Naive B cell (primary cell): ENCODE data around the gene DDX51. TPM values are rescaled to one million over a fixed set of nuclear protein-coding genes. Genes with fewer than 3 reads are reported as not detected.
"Not testable (repeated sequence)": the region's sequence is repeated elsewhere in the genome, so short reads cannot be mapped to it uniquely, and the experiment has no call there.

ENCODE experiments used
- ATAC-seq, 2 donors: fragments of 150-1000 bp; cut with Tn5 transposase; 2 replicates each; pipeline ENCODE4 v1.10.0; 2021; ENCODE audit warnings: low read depth in 2 of 2, mild to moderate bottlenecking in 2 of 2, moderate library complexity in 2 of 2
- DNase-seq: peaks from one replicate; pipeline ENCODE4 v3.0.0; 2022
- H3K27ac Mint-ChIP-seq, 6 donors: one replicate each; pipeline ENCODE4 v1.8.0; 2020 to 2022; ENCODE audit warnings: mild to moderate bottlenecking in 6 of 6, mixed read lengths in 6 of 6, moderate library complexity in 5 of 6, inconsistent platforms in 2 of 6
- H3K27me3 Mint-ChIP-seq, 3 donors: one replicate each; pipeline ENCODE4 v1.8.0; 2021 to 2022; ENCODE audit warnings: mixed read lengths in 3 of 3, mild to moderate bottlenecking in 1 of 3
- H3K36me3 Mint-ChIP-seq, 2 donors: one replicate each; pipeline ENCODE4 v1.8.0; 2020 to 2022; ENCODE audit warnings: mixed read lengths in 2 of 2, inconsistent platforms in 1 of 2, mild to moderate bottlenecking in 1 of 2
- H3K4me1 Mint-ChIP-seq, 3 donors: one replicate each; pipeline ENCODE4 v1.8.0; 2020 to 2022; ENCODE audit warnings: mixed read lengths in 3 of 3, inconsistent platforms in 1 of 3, mild to moderate bottlenecking in 1 of 3, moderate library complexity in 1 of 3
- H3K4me3 Mint-ChIP-seq, 8 donors: one replicate each; pipeline ENCODE4 v1.8.0; 2020 to 2022; ENCODE audit warnings: mild to moderate bottlenecking in 8 of 8, mixed read lengths in 8 of 8, moderate library complexity in 8 of 8, inconsistent platforms in 2 of 8
- H3K9me3 Mint-ChIP-seq, 7 donors: one replicate each; pipeline ENCODE4 v1.8.0; 2020 to 2022; ENCODE audit warnings: mixed read lengths in 7 of 7, mild to moderate bottlenecking in 5 of 7, inconsistent platforms in 2 of 7, moderate library complexity in 1 of 7
- polyA plus RNA-seq, 6 donors: library from polyadenylated mRNA; unstranded; fragments of 300-500 nt; fragmentation: Illumina TruSeq; gene quantifications; one replicate each; pipeline ENCODE4 v1.2.3, GENCODE V29; 2021; ENCODE audit warnings: low read depth in 6 of 6

The DDX51 gene
- polyA plus RNA-seq, 6 donors from 2014 or later, result 7.1 to 14.9 (median 7.6) TPM; not detected in 1

DNA sequence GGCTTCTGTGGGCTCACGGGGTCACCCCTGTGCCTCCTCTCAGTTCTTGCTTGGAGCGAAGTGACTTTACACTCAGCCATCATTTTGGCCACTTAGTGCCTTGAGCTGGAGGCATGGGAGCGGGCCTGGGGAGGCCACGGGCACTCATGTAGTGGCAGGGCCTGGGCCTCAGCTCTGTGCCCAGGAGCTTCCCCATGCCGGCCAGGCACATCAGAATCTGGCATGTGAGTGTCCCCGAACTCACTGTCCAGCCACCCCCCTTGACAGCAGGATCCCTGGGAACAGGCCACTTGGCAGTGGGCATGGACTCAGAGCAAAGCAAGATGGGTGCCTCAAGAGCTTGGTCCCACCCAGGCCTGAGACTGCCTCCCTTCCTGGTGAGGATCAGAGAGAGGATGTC, 29.5 kb downstream of the DDX51 start:
- DNase-seq (no peak), ATAC-seq (no peak)
- Mint-ChIP-seq H3K4me1 (no peaks in the 10 kb centered on the region), H3K36me3 (peaks cover 0 to 8% of the 10 kb centered on the region in 2 donors), H3K4me3 (no peak overlapping the region), H3K27me3 (no peaks in the 10 kb centered on the region), H3K27ac (peak overlapping the region in 1 of 6 donors; percentile 84), H3K9me3 (no peaks in the 10 kb centered on the region)

GRCh38 chr12:132111654-132112304, 32.3 kb downstream of the DDX51 start:
- Mint-ChIP-seq H3K4me1 (peaks cover 0 to 3% (median 0%) of the 10 kb centered on the region in 3 donors), H3K4me3 (no peak overlapping the region), H3K27ac (peak overlapping the region in 2 of 6 donors; percentile 78 to 89), H3K9me3 (no peaks in the 10 kb centered on the region), H3K36me3 (peaks cover 8 to 10% of the 10 kb centered on the region in 2 donors), H3K27me3 (no peaks in the 10 kb centered on the region)
- ATAC-seq, result no peak
- no peak for DNase-seq

- Mint-ChIP-seq H3K27me3 (no peaks in the 10 kb centered on the region), H3K4me1 (peaks cover 0 to 3% (median 0%) of the 10 kb centered on the region in 3 donors), H3K4me3 (no peak overlapping the region), H3K27ac (no peak overlapping the region), H3K36me3 (peaks cover 8 to 10% of the 10 kb centered on the region in 2 donors), H3K9me3 (no peaks in the 10 kb centered on the region)
- ATAC-seq (no peak), DNase-seq (no peak)
These were observed 33.4 kb downstream of the DDX51 start for GRCh38 chr12:132110677-132111076.

DNA sequence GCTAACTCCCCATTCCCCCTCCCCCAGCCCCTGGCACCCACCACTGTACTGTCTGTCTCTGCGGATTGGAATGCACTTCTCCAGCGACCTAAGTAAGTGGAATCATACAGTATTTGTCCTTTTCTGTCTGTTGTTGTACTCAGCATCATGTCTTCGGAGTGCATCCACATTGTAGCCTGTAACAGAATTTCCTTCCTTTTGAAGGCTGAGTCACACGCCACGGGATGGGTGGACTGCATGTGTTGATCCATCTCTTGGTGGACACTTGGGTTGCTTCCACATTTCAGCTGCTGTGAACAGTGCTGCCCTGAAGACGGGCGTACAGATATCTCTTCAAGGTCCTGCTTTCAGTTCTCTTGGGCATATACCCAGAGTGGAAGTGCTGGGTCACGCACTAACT, 34.4 kb downstream of the DDX51 start:
- DNase-seq (no peak), ATAC-seq (no peak)
- Mint-ChIP-seq H3K27ac (peak overlapping the region in 1 of 6 donors; percentile 56), H3K27me3 (no peaks in the 10 kb centered on the region), H3K36me3 (peaks cover 8 to 10% of the 10 kb centered on the region in 2 donors), H3K9me3 (no peaks in the 10 kb centered on the region), H3K4me1 (peaks cover 0 to 3% (median 0%) of the 10 kb centered on the region in 3 donors), H3K4me3 (no peak overlapping the region)

GRCh38 chr12:132108211-132108832, 35.8 kb downstream of the DDX51 start:
- no peaks in the 10 kb centered on the region for H3K9me3 Mint-ChIP-seq
- H3K4me3 Mint-ChIP-seq, result no peak overlapping the region
- DNase-seq (no peak), ATAC-seq (no peak)
- peaks cover 0 to 3% (median 0%) of the 10 kb centered on the region in 3 donors for H3K4me1 Mint-ChIP-seq
- H3K36me3 Mint-ChIP-seq, result peaks cover 5 to 10% of the 10 kb centered on the region in 2 donors
- no peaks in the 10 kb centered on the region for H3K27me3 Mint-ChIP-seq
- peak overlapping the region in 1 of 6 donors; percentile 51 for H3K27ac Mint-ChIP-seq

- Mint-ChIP-seq H3K9me3 (no peaks in the 10 kb centered on the region), H3K36me3 (peaks cover 5 to 10% of the 10 kb centered on the region in 2 donors), H3K4me1 (peaks cover 0 to 3% (median 0%) of the 10 kb centered on the region in 3 donors), H3K27ac (no peak overlapping the region), H3K27me3 (no peaks in the 10 kb centered on the region), H3K4me3 (no peak overlapping the region)
- no peak for ATAC-seq
- DNase-seq, result no peak
These were observed 37.2 kb downstream of the DDX51 start for GRCh38 chr12:132106921-132107320.

DNA sequence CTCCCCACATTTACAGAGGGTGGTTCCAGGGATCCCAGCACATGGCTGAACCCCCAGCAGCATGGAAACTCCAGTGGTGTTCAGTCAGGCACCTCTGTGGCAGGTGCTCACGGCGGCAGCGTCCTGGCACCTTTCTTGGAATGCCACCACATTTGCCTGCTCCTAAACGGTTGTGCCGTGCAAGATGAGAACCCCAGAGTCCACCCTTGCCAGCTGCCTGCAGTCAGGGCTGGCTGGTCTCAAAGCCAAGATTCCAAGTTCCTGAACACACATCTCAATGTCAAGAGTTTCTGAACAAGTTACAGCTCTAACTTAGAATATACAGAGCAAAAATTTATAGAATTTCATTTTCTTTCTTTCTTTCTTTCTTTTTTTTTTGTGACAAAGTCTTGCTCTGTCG, 38.7 kb downstream of the DDX51 start:
- ATAC-seq, result no peak
- peaks cover 0 to 3% (median 0%) of the 10 kb centered on the region in 3 donors for H3K4me1 Mint-ChIP-seq
- H3K27me3 Mint-ChIP-seq, result no peaks in the 10 kb centered on the region
- H3K27ac Mint-ChIP-seq, result peak overlapping the region in 1 of 6 donors; percentile 36
- no peak for DNase-seq
- H3K36me3 Mint-ChIP-seq, result peaks cover 5 to 10% of the 10 kb centered on the region in 2 donors
- no peaks in the 10 kb centered on the region for H3K9me3 Mint-ChIP-seq
- no peak overlapping the region for H3K4me3 Mint-ChIP-seq

- Mint-ChIP-seq H3K4me1 (no peaks in the 10 kb centered on the region), H3K36me3 (peaks cover 0 to 2% of the 10 kb centered on the region in 2 donors), H3K9me3 (no peaks in the 10 kb centered on the region), H3K4me3 (no peak overlapping the region), H3K27me3 (no peaks in the 10 kb centered on the region), H3K27ac (peak overlapping the region in 1 of 6 donors; percentile 4)
- ATAC-seq (no peak), DNase-seq (no peak)
These were observed 40.4 kb downstream of the DDX51 start for GRCh38 chr12:132103542-132104308.

DNA sequence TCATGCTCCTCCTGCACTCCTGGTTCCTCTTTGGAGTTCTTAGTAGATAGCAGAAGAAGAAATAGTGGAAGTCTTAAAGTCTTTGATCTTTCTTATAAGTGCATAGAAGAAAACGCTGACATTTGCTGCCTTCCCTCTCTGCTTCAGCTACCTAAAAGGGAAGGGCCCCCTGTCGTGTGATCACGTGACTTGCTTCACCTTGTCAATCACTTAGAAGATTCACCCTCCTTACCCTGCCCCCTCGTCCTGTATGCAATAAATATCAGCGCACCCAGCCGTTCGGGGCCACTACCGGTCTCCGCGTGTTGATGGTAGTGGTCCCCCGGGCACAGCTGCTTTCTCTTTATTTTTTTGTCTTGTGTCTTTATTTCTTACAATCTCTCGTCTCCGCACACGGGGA, 41.0 kb downstream of the DDX51 start:
- H3K9me3 Mint-ChIP-seq, H3K27me3 Mint-ChIP-seq, H3K4me1 Mint-ChIP-seq, ATAC-seq, H3K4me3 Mint-ChIP-seq, H3K36me3 Mint-ChIP-seq, DNase-seq: not testable (repeated sequence)
- H3K27ac Mint-ChIP-seq, result peak overlapping the region in 1 of 6 donors; percentile 7

GRCh38 chr12:132102297-132102696, 41.8 kb downstream of the DDX51 start:
- Mint-ChIP-seq H3K4me1 (no peaks in the 10 kb centered on the region), H3K27me3 (no peaks in the 10 kb centered on the region), H3K9me3 (no peaks in the 10 kb centered on the region), H3K4me3 (no peak overlapping the region), H3K36me3 (peaks cover under 1 to 5% of the 10 kb centered on the region in 2 donors), H3K27ac (no peak overlapping the region)
- DNase-seq (no peak), ATAC-seq (no peak)

DNA sequence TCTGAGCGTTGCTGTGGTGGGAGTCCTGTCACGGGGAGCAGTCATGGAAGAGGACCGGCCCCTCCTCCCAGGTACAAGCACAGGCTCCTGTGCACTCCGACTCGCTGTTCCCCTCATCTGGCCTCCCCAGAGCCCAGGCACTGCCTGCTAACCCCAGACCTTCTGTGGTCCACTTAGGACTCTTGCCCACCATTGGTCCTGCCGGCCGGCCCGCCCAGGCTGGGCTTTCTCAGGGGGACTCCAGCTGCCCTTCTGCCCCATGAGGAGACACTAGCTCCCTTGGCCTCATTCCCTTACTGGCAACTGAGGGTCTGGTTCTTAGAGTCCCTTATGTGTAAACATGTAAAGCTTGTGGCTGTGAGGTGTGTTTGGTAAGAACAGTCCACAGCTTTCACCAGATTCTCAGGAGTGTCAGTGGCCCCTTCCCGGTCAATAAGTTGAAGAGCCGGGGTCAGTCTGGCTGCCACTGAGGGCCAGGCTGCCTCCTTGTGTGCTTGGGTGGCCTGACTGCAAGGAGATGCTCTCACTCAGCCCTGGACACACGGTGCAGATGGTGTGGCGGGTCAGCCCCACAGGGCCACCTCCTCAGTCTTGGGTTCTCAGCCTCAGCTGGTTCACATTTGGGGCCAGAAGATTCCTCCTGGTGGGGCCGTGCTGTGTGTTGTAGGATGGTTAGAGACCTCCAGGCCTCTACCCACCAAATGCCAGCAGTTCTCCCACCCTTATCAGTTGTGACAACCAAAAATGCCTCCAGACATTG, 43.6 kb downstream of the DDX51 start:
- Mint-ChIP-seq H3K4me3 (no peak overlapping the region), H3K27ac (peak overlapping the region in 2 of 6 donors; percentile 23 to 72), H3K27me3 (no peaks in the 10 kb centered on the region), H3K36me3 (peaks cover 19% of the 10 kb centered on the region in 2 donors), H3K9me3 (peaks cover 0 to 7% (median 3%) of the 10 kb centered on the region in 7 donors), H3K4me1 (peaks cover 6 to 7% (median 6%) of the 10 kb centered on the region in 3 donors)
- ATAC-seq (no peak), DNase-seq (no peak)

- Mint-ChIP-seq H3K27me3 (no peaks in the 10 kb centered on the region), H3K4me3 (no peak overlapping the region), H3K36me3 (peaks cover 20 to 21% of the 10 kb centered on the region in 2 donors), H3K4me1 (peaks cover 8 to 12% (median 8%) of the 10 kb centered on the region in 3 donors), H3K9me3 (peaks cover 0 to 7% (median 3%) of the 10 kb centered on the region in 7 donors), H3K27ac (peak overlapping the region in 3 of 6 donors; percentile 23 to 70 (median 63))
- ATAC-seq (no peak), DNase-seq (no peak)
These were observed 44.4 kb downstream of the DDX51 start for GRCh38 chr12:132099739-132100138.
